ENCODE measurements around the gene ADAT2. TPM values are rescaled to one million over a fixed set of nuclear protein-coding genes. Genes with fewer than 3 reads are reported as not detected.
A peak's percentile ranks its signal among the peaks of the same experiment; 100 is the strongest.
"Not testable (repeated sequence)": the region's sequence is repeated elsewhere in the genome, so short reads cannot be mapped to it uniquely, and the experiment has no call there.

The ADAT2 gene
- total RNA-seq, 2 donors from 2014 or later, result 8.7 to 10.6 TPM

GRCh38 chr6:143451531-143451930 lies 1.0 kb upstream of the ADAT2 start:
- Histone ChIP-seq H3K9ac (ENCODE audit: extremely low read depth, low read length, poor library complexity, severe bottlenecking) (peak overlapping the region; percentile 78), H3K9me3 (ENCODE audit: control insufficient read depth, low read length) (no peaks in the 10 kb centered on the region), H3K27me3 (ENCODE audit: control insufficient read depth, insufficient read depth, low read length, poor library complexity, severe bottlenecking) (no peaks in the 10 kb centered on the region), H3K36me3 (ENCODE audit: control insufficient read depth, insufficient read depth, low read length) (no peaks in the 10 kb centered on the region), H3K4me1 (ENCODE audit: control insufficient read depth, insufficient read depth, low read length) (peaks cover 5% of the 10 kb centered on the region), H3K4me3 (ENCODE audit: low read length) (peak overlapping the region; percentile 99), H3K27ac (ENCODE audit: low read depth, low read length) (no peak overlapping the region)
- Mint-ChIP-seq H3K36me3 (ENCODE audit: low read depth) (no peaks in the 10 kb centered on the region), H3K27me3 (ENCODE audit: insufficient read depth) (no peaks in the 10 kb centered on the region), H3K4me3 (peak overlapping the region; percentile 96), H3K27ac (peak overlapping the region; percentile 94), H3K4me1 (peaks cover 10% of the 10 kb centered on the region), H3K9me3 (no peaks in the 10 kb centered on the region)
- no peak for TF ChIP-seq CTCF (conservative IDR thresholded peaks at IDR 0.05)
- WGBS, 2 experiments (ENCODE audit: insufficient coverage in 1 of 2, insufficient read length in 1 of 2), result 69 to 100% methylated on average over 1 to 4 of the region's 4 CpGs
- DNase-seq, result no peak

- peak overlapping the region; percentile 99 for H3K4me3 ChIP-seq (ENCODE audit: low read length)
- peaks cover 5% of the 10 kb centered on the region for H3K4me1 ChIP-seq (ENCODE audit: control insufficient read depth, insufficient read depth, low read length)
- no peaks in the 10 kb centered on the region for H3K9me3 ChIP-seq (ENCODE audit: control insufficient read depth, low read length)
- H3K27ac ChIP-seq (ENCODE audit: low read depth, low read length), result peak overlapping the region; percentile 30
- H3K9me3 Mint-ChIP-seq, result no peaks in the 10 kb centered on the region
- no peaks in the 10 kb centered on the region for H3K27me3 Mint-ChIP-seq (ENCODE audit: insufficient read depth)
- DNase-seq, result peak; percentile 77
- no peaks in the 10 kb centered on the region for H3K27me3 ChIP-seq (ENCODE audit: control insufficient read depth, insufficient read depth, low read length, poor library complexity, severe bottlenecking)
- H3K36me3 Mint-ChIP-seq (ENCODE audit: low read depth), result no peaks in the 10 kb centered on the region
- H3K27ac Mint-ChIP-seq, result peak overlapping the region; percentile 94
- H3K4me3 Mint-ChIP-seq, result peak overlapping the region; percentile 96
- peak overlapping the region; percentile 89 for H3K9ac ChIP-seq (ENCODE audit: extremely low read depth, low read length, poor library complexity, severe bottlenecking)
- H3K4me1 Mint-ChIP-seq, result peaks cover 10% of the 10 kb centered on the region
- TF ChIP-seq CTCF (conservative IDR thresholded peaks at IDR 0.05), result no peak
- 6 to 7% methylated on average over 7 to 17 of the region's 19 CpGs for WGBS, 2 experiments (ENCODE audit: insufficient coverage in 1 of 2, insufficient read length in 1 of 2)
- no peaks in the 10 kb centered on the region for H3K36me3 ChIP-seq (ENCODE audit: control insufficient read depth, insufficient read depth, low read length)
Measured at GRCh38 chr6:143449714-143450452, 612 bp downstream of the ADAT2 start.

GRCh38 chr6:143449082-143449713 lies 1.3 kb downstream of the ADAT2 start:
- Histone ChIP-seq H3K27me3 (ENCODE audit: control insufficient read depth, insufficient read depth, low read length, poor library complexity, severe bottlenecking) (no peaks in the 10 kb centered on the region), H3K27ac (ENCODE audit: low read depth, low read length) (no peak overlapping the region), H3K9me3 (ENCODE audit: control insufficient read depth, low read length) (no peaks in the 10 kb centered on the region), H3K4me1 (ENCODE audit: control insufficient read depth, insufficient read depth, low read length) (peaks cover 5% of the 10 kb centered on the region), H3K4me3 (ENCODE audit: low read length) (peak overlapping the region; percentile 99), H3K9ac (ENCODE audit: extremely low read depth, low read length, poor library complexity, severe bottlenecking) (peak overlapping the region; percentile 89), H3K36me3 (ENCODE audit: control insufficient read depth, insufficient read depth, low read length) (no peaks in the 10 kb centered on the region)
- no peak for DNase-seq
- Mint-ChIP-seq H3K4me1 (peaks cover 10% of the 10 kb centered on the region), H3K4me3 (peak overlapping the region; percentile 96), H3K27me3 (ENCODE audit: insufficient read depth) (no peaks in the 10 kb centered on the region), H3K27ac (no peak overlapping the region), H3K9me3 (no peaks in the 10 kb centered on the region), H3K36me3 (ENCODE audit: low read depth) (no peaks in the 10 kb centered on the region)
- no peak for TF ChIP-seq CTCF (conservative IDR thresholded peaks at IDR 0.05)
- 71 to 84% methylated on average over 4 to 6 of the region's 6 CpGs for WGBS, 2 experiments (ENCODE audit: insufficient coverage in 1 of 2, insufficient read length in 1 of 2)

GRCh38 chr6:143447865-143448264 lies 2.6 kb downstream of the ADAT2 start:
- H3K9me3 ChIP-seq (ENCODE audit: control insufficient read depth, low read length); H3K9ac ChIP-seq (ENCODE audit: extremely low read depth, low read length, poor library complexity, severe bottlenecking); H3K27me3 ChIP-seq (ENCODE audit: control insufficient read depth, insufficient read depth, low read length, poor library complexity, severe bottlenecking); H3K27ac Mint-ChIP-seq; H3K27ac ChIP-seq (ENCODE audit: low read depth, low read length); H3K9me3 Mint-ChIP-seq; H3K27me3 Mint-ChIP-seq (ENCODE audit: insufficient read depth); H3K4me3 Mint-ChIP-seq; H3K36me3 Mint-ChIP-seq (ENCODE audit: low read depth); DNase-seq; H3K36me3 ChIP-seq (ENCODE audit: control insufficient read depth, insufficient read depth, low read length); H3K4me1 ChIP-seq (ENCODE audit: control insufficient read depth, insufficient read depth, low read length); H3K4me1 Mint-ChIP-seq; H3K4me3 ChIP-seq (ENCODE audit: low read length): not testable (repeated sequence)
- WGBS, 2 experiments (ENCODE audit: insufficient coverage in 1 of 2, insufficient read length in 1 of 2), result 100% methylated on average over 1 of the region's 2 CpGs; no CpG with 5 or more reads in 1 of the 2 experiments
